ENCODE data around the gene RPH3AL.

GRCh38 chr17:302300-302698, 50.3 kb downstream of the RPH3AL start:
- TF ChIP-seq POLR2AphosphoS5 (IDR thresholded peaks at IDR 0.05; ENCODE audit: low read depth, low read length) (no peak), POLR2A (IDR thresholded peaks at IDR 0.05; ENCODE audit: low read depth, low read length) (no peak), TAF1 (IDR thresholded peaks at IDR 0.05; ENCODE audit: borderline replicate concordance, low read depth, low read length) (no peak)

All from GM12892 (cell line).